HG02884 (cell line): ENCODE data around the gene TBXA2R.
A peak's percentile ranks its signal among the peaks of the same experiment; 100 is the strongest.
"Not testable (repeated sequence)": the region's sequence is repeated elsewhere in the genome, so short reads cannot be mapped to it uniquely, and the experiment has no call there.

Experiments used
- ATAC-seq: cut with Tn5 transposase; IDR thresholded peaks from one replicate; pipeline ENCODE4 v1.9.1; 2021; ENCODE audit warnings: mild to moderate bottlenecking, moderate library complexity; ENCODE audit not compliant: unreplicated experiment

The TBXA2R gene

DNA sequence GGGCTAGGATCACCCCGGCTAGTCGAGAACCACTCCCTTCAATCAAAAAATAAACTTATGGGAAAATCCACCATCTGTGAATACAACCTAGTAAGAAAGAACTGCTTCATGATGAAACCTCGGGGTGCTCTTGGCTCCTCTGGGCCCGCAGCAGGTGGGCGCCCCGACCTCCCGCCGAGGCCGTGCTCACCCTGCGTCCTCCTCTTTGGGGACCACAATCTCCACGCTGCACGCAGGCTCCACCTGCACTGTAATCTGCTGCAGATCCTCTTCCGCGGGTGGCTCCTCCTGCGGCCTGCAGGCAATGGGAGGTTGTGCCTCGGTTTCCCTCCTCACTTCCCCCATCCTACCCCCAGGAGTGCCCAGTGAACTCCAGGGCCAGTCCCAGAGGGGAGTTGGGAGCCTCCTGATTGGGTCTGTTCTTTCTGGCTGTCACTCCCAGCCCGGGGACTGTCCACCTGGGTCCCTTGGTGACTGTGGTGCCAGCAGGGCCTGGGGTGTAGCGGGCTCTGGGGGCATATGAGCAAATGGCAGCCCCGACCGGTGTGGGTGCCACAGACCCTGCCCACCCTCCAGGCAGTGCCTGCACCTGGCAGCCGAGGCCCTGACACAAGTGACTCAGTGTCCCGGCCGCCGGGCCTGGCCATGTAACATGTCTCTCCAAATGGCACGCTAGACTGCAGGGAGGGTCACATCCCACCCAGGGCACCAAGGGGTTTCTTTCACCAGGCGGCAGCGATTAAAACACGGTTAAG lies 35.0 kb upstream of the TBXA2R start:
- no peak for ATAC-seq

GRCh38 chr19:3639479-3639878 lies 32.8 kb upstream of the TBXA2R start:
- ATAC-seq, result no peak

DNA sequence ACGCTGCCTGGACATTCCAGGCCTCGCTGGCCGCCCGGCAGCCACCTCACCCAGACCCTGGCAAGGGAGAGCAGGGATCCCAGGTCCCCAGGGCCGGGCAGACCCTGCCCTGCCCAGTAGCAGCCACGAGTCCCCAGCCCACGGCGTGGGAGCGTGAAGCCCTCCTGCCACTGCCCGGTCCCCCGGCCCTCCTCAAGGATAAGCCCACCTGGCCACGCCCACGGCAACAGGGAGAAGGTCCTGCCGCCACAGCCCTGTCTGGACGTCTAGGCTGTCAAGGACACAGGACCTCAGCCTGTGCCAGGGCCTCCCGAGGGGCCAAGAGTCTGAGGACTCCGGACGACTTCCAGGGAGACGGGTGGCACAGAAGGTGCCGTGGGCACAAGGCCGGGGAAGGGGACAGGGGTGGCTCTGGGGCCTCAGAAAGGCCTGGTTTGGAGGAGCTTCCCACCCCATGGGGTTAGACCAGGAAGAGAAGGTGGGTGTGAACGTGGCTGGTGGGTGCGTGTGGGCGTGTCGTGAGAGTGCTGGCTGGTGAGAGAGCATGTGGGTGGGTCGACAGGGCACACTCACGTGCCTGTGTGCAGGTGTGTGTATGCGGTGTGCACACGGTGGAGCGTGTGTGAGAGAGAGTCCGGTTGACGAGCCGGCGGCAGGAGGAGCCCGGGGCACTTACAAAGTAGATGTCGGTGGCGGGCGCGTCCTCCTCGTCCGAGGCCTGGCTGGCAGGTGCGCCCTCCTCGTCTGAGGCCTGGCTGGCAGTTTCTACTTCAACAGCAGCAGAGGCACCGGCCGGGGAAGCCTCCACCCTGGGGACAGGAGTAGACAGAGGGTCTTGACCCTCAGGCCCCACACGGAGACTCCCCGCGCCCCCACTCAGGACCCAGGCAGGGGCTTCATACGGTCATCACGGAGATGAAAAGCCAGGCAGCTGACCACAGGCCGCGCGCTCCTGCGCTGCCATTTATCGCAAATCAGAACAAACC lies 31.8 kb upstream of the TBXA2R start:
- no peak for ATAC-seq

DNA sequence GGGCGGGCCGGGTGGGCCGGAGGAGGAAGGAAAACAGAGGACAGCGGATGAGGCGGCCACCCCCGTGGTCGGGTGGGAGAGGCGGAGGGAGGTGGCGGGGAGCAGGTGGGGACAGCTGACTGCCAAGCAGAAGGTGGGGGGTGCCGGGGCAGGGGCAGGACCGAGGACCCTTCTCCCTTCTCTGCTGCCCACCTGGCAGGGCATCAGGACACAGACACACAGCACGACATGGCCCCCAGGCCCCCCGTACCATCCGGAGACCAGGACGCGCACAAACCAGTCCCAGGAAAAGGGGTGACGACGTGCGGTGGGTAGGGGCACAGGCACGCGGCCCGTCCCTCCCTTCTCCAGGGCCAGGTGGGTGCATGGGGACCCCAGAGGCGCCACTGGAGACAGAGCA lies 30.9 kb upstream of the TBXA2R start:
- no peak for ATAC-seq

GRCh38 chr19:3636962-3637361 lies 30.3 kb upstream of the TBXA2R start:
- no peak for ATAC-seq

- ATAC-seq, result no peak
These were observed 29.8 kb upstream of the TBXA2R start for GRCh38 chr19:3636506-3636905.

GRCh38 chr19:3634496-3635045 lies 27.9 kb upstream of the TBXA2R start:
- ATAC-seq, result no peak

GRCh38 chr19:3633559-3633988 lies 26.9 kb upstream of the TBXA2R start:
- no peak for ATAC-seq

DNA sequence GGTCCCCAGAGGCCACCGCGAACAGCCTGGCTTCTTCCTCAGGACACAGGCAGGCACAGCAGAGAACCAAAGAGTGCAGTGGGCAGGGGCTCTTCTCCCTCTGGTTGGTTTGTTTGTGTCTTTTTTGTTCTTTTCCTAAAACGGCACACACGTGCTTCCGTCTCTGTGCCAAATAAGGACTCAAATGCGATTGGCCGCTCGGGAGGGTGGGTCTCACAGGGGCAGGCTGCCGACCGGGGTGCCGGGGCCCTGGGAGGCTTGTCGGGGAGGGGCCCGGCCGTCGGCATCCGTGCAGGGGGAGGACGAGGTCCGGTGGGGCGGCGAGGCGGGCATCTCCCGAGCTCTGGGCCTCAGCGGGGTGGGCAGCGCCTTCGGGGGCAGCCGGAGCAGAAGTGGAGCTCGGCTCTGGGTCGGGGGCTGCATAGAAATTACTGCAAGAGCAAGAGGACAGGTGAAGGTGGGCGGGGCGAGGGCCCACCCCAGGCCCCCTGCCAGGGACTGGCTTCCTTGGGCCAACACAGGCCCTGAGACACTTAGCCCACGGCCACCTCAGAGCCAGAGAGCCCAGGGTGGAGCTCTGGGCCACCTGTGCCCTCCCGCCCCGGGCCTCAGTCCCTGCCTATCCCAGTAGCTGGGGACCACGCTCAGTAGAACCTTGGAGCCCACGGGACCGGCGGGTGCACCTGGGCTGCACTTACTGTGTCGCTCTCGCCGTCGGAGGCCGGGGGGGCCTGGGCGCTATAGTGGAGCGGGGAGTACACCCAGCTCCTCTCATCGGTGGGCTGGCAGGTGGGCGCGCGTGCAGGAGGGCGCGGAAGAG lies 26.3 kb upstream of the TBXA2R start:
- no peak for ATAC-seq

DNA sequence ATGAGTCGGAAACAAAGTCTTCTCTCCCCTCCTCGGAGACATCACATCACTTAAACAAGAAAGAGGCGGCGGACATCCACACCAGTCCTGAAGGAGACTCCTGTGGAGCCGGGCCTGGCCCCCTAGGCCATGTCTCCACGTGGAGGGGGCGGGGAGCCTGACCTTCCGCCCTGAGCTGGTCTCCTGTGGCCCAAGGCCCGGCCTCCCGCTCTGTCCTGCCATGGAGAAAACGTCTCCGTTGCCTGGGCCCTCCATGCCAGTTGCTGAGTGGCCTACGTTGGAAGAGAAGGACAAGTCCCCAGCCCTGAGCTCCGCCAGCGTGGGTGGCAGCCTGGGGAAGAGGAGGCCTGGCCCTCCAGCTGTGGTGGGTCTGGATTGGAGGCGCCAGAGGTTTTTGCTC lies 25.4 kb upstream of the TBXA2R start:
- ATAC-seq, result no peak

DNA sequence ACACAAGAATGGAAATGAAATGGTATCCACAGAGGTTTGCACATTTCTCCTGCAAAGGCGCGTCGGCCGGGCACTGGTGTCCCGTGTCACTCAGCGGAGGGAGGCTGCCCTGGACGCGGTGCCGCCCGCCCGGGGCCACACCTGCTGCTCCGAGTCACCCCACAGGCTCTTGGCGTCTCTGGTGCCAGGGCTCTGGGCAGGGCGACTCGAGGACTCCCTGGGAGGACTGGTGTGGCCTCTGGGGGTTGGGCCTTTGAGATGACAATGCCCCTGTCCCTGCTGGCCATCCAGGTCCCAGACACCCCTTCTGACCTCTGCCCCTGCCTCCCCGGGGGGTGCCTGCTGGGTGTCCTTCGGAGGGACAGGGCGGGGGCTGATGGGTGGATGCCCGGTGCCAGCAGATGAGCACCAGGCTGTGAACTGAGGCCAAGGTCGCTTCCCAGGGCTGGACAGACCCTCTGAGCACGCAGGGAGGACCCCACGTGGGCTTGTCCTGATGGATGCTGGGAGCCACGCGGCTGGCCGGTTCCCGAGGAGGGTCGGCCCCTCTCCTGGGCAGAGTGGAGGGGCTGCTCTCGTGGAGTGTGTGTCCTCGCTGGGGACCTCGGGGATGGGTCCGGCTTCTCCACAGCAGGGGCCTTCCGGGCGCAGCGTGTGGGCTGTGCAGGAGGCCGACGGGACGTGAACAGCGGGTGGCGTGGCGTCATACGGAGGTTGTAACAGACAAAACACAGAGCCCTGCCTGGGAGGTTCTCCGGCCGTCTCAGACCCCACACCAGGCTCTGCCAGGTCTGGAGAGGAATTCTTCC lies 24.6 kb upstream of the TBXA2R start:
- ATAC-seq, result no peak

- not testable (repeated sequence) for ATAC-seq
These were observed 22.1 kb upstream of the TBXA2R start for GRCh38 chr19:3628766-3629165.

DNA sequence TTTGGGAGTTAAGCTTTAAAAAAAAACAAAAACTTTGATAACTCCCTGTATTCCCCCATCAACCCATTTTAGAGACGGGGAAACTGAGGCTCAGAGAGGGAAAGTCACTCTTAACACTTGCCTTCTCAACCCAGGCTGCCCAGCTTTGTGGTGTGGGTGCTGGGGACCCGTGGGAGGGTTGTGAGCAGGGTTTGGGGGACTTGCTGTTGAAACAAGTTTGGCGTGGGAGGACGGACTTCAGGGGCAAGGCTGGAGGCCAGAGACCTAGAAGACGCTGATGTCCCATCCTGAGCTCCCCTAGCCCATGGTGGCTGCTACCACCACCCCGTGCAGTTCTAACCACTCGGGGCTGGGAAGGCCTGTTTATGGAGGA lies 20.7 kb upstream of the TBXA2R start:
- no peak for ATAC-seq

DNA sequence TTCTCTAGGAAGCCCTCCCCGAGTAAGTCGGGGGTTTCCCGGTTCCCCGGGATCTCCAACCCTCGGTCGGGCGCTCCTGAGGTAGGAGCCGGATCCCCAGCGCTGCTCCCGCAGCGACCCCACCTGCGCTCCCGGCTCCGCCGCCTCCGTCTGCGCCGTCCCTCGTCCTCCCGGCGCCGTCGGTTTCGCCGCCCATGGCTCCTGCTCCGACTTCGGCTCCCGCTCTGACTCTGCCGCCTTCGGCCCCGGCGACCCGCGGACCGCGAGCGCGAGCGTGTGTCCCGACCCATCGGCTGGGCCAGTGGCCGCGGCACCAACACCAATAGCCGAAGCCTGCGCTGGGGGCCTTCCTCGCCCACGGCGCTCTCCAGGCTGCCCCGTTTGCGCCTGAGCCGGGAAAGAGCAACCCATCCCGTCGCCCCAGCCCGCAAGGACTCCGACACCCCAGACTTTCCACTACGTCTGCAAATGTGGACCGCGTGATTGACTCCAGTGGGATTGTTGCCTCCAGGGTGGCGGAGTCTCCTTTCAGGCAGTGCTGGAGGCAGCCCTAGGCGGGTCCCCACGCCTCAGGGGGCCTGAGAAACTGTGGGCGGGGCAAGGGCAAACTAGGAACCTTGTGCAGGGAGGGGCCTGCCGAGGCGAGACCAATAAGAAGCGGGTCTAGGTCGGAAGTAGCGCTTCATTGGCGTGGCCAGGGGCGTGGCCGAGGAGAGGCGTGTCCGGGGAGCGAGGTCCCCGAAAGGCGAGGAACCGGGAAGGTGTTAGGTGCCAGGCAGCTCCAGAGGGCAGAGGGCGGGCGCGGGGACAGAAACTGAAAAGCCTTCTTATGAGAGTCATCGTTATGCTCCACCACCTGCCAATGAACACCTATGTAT lies 20.0 kb upstream of the TBXA2R start, which contains the start of gene CACTIN:
Gene CACTIN (minus strand): TSS at position 318 of the 878 bp plus-strand sequence. CDS start 28 bp downstream, at position 290.
- ATAC-seq, result peak; percentile 80

- no peak for ATAC-seq
These were observed 19.4 kb upstream of the TBXA2R start for GRCh38 chr19:3625996-3626472.

DNA sequence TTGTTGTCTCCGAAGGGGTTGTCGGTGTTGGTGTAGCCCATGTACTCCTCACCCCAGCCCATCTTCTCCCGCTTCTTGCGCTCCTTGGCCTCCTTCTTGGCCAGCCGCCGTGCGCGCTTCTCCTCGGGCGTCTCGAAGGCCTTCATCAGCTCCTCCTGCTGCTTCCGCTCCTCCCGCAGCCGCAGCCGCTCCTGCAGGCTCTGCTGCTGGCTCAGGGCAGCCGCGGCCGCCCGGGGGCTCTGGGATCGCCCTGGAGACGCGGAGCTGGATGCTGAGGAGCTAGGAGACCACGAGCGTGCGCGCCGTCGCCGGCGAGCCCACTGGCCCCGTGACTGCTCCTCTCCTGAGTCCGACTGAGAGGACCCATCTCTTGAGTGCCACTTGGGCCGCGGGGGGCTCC lies 17.0 kb upstream of the TBXA2R start:
- no peak for ATAC-seq

DNA sequence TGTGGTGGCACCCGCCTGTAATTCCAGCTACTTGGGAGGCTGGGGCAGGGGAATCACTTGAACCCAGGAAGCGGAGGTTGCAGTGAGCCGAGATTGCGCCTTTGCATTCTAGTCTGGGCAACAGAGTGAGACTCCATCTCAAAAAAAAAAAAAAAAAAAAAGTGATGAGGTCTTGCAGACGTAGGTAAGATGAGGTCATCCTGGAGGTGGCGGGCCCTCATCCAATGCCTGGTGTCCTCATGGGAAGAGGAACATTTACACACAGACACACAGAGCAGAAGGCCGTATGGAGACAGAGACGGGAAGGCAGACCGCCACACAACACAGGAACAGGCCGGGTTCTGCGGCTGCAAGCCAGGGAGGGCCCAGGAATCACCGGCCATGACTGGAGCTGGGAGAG lies 15.5 kb upstream of the TBXA2R start:
- no peak for ATAC-seq

GRCh38 chr19:3621689-3622088 lies 15.0 kb upstream of the TBXA2R start:
- no peak for ATAC-seq
